ENCODE results near the gene ICAM1. TPM values are rescaled to one million over a fixed set of nuclear protein-coding genes. Genes with fewer than 3 reads are reported as not detected.

ICAM1 gene
- total and polyA plus RNA-seq, 10 of the 15 experiments (the other 5 are each of a cell fraction or from before 2014, with no cell fraction given) = 7.6 to 115 (median 60.2) TPM

- 0 out of 2 replicates have a peak, but pooled peaks have one; percentile 24 for TF ChIP-seq HCFC1 (IDR thresholded peaks at IDR 0.05; ENCODE audit: low read length)
- no peak for TF ChIP-seq RBBP5 (conservative IDR thresholded peaks at IDR 0.05)
- no peak for TF ChIP-seq TCF12 (IDR thresholded peaks at IDR 0.05; ENCODE audit: low read depth, low read length)
- TF ChIP-seq HDAC2 (IDR thresholded peaks at IDR 0.05) = no peak
- no peak for TF ChIP-seq NFYB (IDR thresholded peaks at IDR 0.05; ENCODE audit: insufficient read depth, low read depth, low read length)
- no peak for TF ChIP-seq ZBTB33 (IDR thresholded peaks at IDR 0.05)
- TF ChIP-seq IKZF1 (conservative IDR thresholded peaks at IDR 0.05) = peak; percentile 42; the same call in 1 of the 2 replicates
- no peak for TF ChIP-seq ASH2L (IDR thresholded peaks at IDR 0.05; ENCODE audit: borderline replicate concordance, low read depth)
- TF ChIP-seq MEF2B (IDR thresholded peaks at IDR 0.05; ENCODE audit: partially characterized antibody, poor library complexity, severe bottlenecking) = peak; percentile 53
- TF ChIP-seq RELA (IDR thresholded peaks at IDR 0.05; ENCODE audit: borderline replicate concordance, partially characterized antibody) = no peak
- no peak for TF ChIP-seq ZNF592 (IDR thresholded peaks at IDR 0.05)
- no peak for TF ChIP-seq NFIC (IDR thresholded peaks at IDR 0.05; ENCODE audit: low read depth, low read length)
- TF ChIP-seq ZNF217 (IDR thresholded peaks at IDR 0.05) = no peak
- no peak for TF ChIP-seq ZSCAN29 (IDR thresholded peaks at IDR 0.05)
- no peak for TF ChIP-seq ZBTB40 (IDR thresholded peaks at IDR 0.05; ENCODE audit: borderline replicate concordance)
- no peak for TF ChIP-seq EP300 (IDR thresholded peaks at IDR 0.05; ENCODE audit: borderline replicate concordance in 1 of 2, control insufficient read depth in 1 of 2, low read depth in 2 of 2, low read length in 2 of 2)
- TF ChIP-seq ZNF622 (IDR thresholded peaks at IDR 0.05) = no peak
- no peak for TF ChIP-seq MTA3 (IDR thresholded peaks at IDR 0.05; ENCODE audit: borderline replicate concordance, low read length)
- no peak for TF ChIP-seq POLR2AphosphoS2 (IDR thresholded peaks at IDR 0.05; ENCODE audit: low read depth, low read length)
- TF ChIP-seq SIX5 (IDR thresholded peaks at IDR 0.05; ENCODE audit: low read depth, low read length, severe bottlenecking) = no peak
Observed at GRCh38 chr19:10289167-10289835, 18.4 kb downstream of the ICAM1 start (continued).

Data from GM12878 (cell line).